Activated CD4-positive, alpha-beta memory T cell treated with anti-CD3 and anti-CD28 coated beads, Interleukin-2, amount 10 ng/mL, durations not matched to agents 7 days and 5 days (primary cell): ENCODE results near the gene P2RY11. TPM values are rescaled to one million over a fixed set of nuclear protein-coding genes. Genes with fewer than 3 reads are reported as not detected.
A peak's percentile ranks its signal among the peaks of the same experiment; 100 is the strongest.

Source experiments
- CTCF ChIA-PET: fragments of 350-600 bp; sonication (Branson Sonifier 250); formaldehyde crosslinking; loops from one replicate; lab custom pipeline; 2021; ENCODE audit warnings: antibody characterized with exemption, inconsistent platforms; lab: Charles Lee
- POLR2A ChIA-PET: fragments of 350-600 bp; sonication (Branson Sonifier 250); formaldehyde crosslinking; loops from one replicate; lab custom pipeline; 2021; ENCODE audit warnings: antibody characterized with exemption; lab: Charles Lee
- DNase-seq: peaks from one replicate; pipeline ENCODE4 v3.0.0-alpha.2; 2020
- H3K27ac Mint-ChIP-seq: one replicate; pipeline ENCODE4 v1.8.0; 2021; ENCODE audit warnings: mild to moderate bottlenecking, mixed read lengths
- H3K27me3 Mint-ChIP-seq: one replicate; pipeline ENCODE4 v1.8.0; 2021; ENCODE audit warnings: mixed read lengths
- H3K36me3 Mint-ChIP-seq: one replicate; pipeline ENCODE4 v1.8.0; 2021; ENCODE audit warnings: low read depth, mixed read lengths
- H3K4me1 Mint-ChIP-seq: one replicate; pipeline ENCODE4 v1.8.0; 2021; ENCODE audit warnings: mixed read lengths
- H3K4me3 Mint-ChIP-seq: one replicate; pipeline ENCODE4 v1.8.0; 2021; ENCODE audit warnings: mild to moderate bottlenecking, mixed read lengths
- H3K9me3 Mint-ChIP-seq: one replicate; pipeline ENCODE4 v1.8.0; 2021; ENCODE audit warnings: mixed read lengths
- total RNA-seq, 2 experiments: library from RNA; stranded (reverse); gene quantifications; one replicate each; pipeline ENCODE4 v1.2.3, GENCODE V29; 2021

P2RY11 gene
- total RNA-seq, 2 experiments from 2014 or later, result 33.2 to 33.5 TPM

- Mint-ChIP-seq H3K4me1 (peaks cover 22% of the 10 kb centered on the region), H3K9me3 (no peaks in the 10 kb centered on the region), H3K27me3 (no peaks in the 10 kb centered on the region), H3K27ac (peak overlapping the region; percentile 74), H3K4me3 (peak overlapping the region; percentile 85), H3K36me3 (peaks cover 31% of the 10 kb centered on the region)
- ChIA-PET CTCF (no interaction called here), POLR2A (interaction anchor here (4.6 kb wide), 1 partner anchor 9 kb away, joined by 21 read pairs; no protein-coding TSS in a partner anchor)
- DNase-seq, result peak; percentile 50
Measured at GRCh38 chr19:10086591-10087192, 24.8 kb upstream of the P2RY11 start.

- DNase-seq, result no peak
- peak overlapping the region; percentile 74 for H3K27ac Mint-ChIP-seq
- H3K36me3 Mint-ChIP-seq, result peaks cover 38% of the 10 kb centered on the region
- ChIA-PET CTCF (interaction anchor here (0.7 kb wide), 1 partner anchor 321 kb away, joined by 3 read pairs; no protein-coding TSS in a partner anchor), POLR2A (interaction anchor here (4.6 kb wide), 1 partner anchor 8 kb away, joined by 21 read pairs; no protein-coding TSS in a partner anchor)
- no peaks in the 10 kb centered on the region for H3K9me3 Mint-ChIP-seq
- H3K4me3 Mint-ChIP-seq, result peak overlapping the region; percentile 85
- peaks cover 27% of the 10 kb centered on the region for H3K4me1 Mint-ChIP-seq
- no peaks in the 10 kb centered on the region for H3K27me3 Mint-ChIP-seq
Measured at GRCh38 chr19:10087296-10088061, 24.0 kb upstream of the P2RY11 start.

DNA sequence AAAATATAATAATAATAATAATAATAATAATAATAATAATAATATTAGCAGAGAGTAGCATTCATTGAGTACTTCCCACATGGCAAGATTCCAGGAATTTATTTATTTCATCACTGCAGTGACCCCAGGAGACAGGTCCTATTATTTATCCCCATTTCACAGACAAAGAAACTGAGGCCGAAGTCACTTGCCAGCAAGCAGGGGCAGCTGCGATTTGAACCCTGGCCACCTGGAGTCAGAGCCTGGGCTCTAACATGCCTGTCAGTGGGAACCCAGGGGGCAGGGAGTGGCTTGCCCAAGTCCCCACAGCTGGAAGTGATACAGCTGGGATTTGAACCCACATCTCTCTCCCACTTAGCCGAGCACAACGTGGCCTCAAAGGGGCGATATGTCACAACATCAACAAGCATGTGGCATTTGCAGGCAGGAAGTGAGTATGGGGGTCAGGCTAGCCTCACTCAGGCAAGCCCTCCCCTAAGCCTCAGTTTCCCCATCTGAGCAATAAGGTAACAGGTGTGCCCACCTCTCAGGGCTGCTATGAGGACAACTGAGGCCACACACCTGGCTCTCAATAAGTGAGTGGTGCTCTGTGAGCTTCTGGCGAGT lies 22.4 kb upstream of the P2RY11 start:
- peaks cover 27% of the 10 kb centered on the region for H3K4me1 Mint-ChIP-seq
- POLR2A ChIA-PET, result interaction anchor here (1.3 kb wide), 1 partner anchor 17 kb away, joined by 5 read pairs; the partner anchor contains the start of gene PPAN
- no peak for DNase-seq
- no peaks in the 10 kb centered on the region for H3K9me3 Mint-ChIP-seq
- no peak overlapping the region for H3K4me3 Mint-ChIP-seq
- peaks cover 53% of the 10 kb centered on the region for H3K36me3 Mint-ChIP-seq
- CTCF ChIA-PET, result no interaction called here
- H3K27ac Mint-ChIP-seq, result no peak overlapping the region
- H3K27me3 Mint-ChIP-seq, result no peaks in the 10 kb centered on the region

DNA sequence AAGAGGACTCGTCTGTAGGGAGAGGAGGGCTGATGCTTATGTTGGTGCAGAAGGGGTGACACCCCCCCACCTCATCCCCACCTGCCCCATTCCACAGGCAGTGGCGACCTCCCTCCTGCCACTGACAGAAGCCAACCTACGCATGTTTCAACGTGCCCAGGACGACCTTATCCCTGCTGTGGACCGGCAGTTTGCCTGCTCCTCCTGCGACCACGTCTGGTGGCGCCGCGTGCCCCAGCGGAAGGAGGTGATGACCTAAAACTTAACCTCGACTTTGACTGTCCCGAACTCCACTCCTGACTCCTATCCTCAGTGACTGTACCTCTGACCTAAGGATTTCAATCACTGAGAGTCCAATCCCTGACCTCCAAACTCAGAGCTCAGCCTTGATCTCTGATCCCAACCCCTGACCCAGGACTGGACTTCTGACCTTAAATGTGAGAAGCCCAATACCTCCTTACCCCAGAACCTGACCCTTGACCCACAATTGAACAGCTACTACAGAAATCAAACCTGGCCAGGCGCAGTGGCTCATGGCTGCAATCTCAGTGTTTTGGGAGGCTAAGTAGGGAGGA lies 21.6 kb upstream of the P2RY11 start:
- Mint-ChIP-seq H3K9me3 (no peaks in the 10 kb centered on the region), H3K4me3 (no peak overlapping the region), H3K27me3 (no peaks in the 10 kb centered on the region), H3K4me1 (peaks cover 27% of the 10 kb centered on the region), H3K27ac (peak overlapping the region; percentile 47), H3K36me3 (peaks cover 59% of the 10 kb centered on the region)
- POLR2A ChIA-PET, result interaction anchor here (1.4 kb wide), 1 partner anchor 16 kb away, joined by 4 read pairs; the partner anchor contains the start of gene PPAN
- CTCF ChIA-PET, result no interaction called here
- no peak for DNase-seq

DNA sequence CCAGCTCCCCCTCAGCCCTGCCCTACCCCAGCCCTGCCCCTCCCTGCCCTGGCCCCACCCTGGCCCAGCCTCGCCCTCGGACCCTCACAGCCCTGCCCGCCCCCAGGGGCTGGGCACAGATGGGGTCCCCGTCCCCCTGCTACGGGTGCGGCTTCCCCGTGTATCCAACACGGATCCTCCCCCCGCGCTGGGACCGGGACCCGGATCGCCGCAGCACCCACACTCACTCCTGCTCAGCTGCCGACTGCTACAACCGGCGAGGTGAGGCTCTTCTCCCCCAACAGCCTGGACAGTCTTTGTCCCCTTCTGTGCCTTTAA lies 20.2 kb upstream of the P2RY11 start:
- Mint-ChIP-seq H3K9me3 (peaks cover 4% of the 10 kb centered on the region), H3K4me1 (peaks cover 29% of the 10 kb centered on the region), H3K27me3 (no peaks in the 10 kb centered on the region), H3K27ac (no peak overlapping the region), H3K4me3 (no peak overlapping the region), H3K36me3 (peaks cover 62% of the 10 kb centered on the region)
- DNase-seq, result no peak
- ChIA-PET CTCF (no interaction called here), POLR2A (no interaction called here)

DNA sequence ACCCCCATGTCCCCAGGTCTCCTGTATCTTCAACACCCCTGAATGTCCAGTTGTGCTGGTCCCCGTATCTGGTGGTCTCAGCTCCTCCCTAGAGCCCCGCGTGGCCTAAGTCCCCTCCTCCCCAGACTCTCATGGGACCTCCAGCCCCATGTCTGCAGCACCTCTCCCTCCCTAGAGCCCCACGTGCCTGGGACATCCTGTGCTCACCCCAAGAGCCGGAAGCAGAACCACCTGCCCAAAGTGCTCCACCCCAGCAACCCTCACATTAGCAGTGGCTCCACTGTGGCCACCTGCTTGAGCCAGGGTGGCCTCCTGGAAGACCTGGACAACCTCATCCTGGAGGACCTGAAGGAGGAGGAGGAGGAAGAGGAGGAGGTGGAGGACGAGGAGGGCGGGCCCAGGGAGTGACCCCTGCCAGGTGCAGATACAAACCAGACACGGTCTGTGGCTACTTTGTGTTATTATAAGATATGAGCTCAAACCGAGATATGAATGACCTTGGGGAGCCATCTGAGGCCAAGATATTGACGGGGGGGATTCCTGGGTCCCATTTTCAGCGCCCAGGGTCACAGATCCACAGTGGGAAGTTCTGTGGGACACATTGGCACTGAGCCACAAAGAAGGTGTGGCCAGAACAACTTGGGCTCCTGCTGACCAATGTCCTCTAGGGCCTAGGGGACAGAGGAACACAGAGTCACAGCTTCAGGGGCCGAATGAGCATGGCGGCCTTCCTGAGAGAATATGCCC lies 19.4 kb upstream of the P2RY11 start:
- H3K36me3 Mint-ChIP-seq, result peaks cover 60% of the 10 kb centered on the region
- peaks cover 31% of the 10 kb centered on the region for H3K4me1 Mint-ChIP-seq
- no peak for DNase-seq
- H3K9me3 Mint-ChIP-seq, result peaks cover 4% of the 10 kb centered on the region
- POLR2A ChIA-PET, result no interaction called here
- H3K4me3 Mint-ChIP-seq, result no peak overlapping the region
- no peaks in the 10 kb centered on the region for H3K27me3 Mint-ChIP-seq
- CTCF ChIA-PET, result no interaction called here
- H3K27ac Mint-ChIP-seq, result peak overlapping the region; percentile 44

- Mint-ChIP-seq H3K4me3 (no peak overlapping the region), H3K27ac (no peak overlapping the region), H3K27me3 (no peaks in the 10 kb centered on the region), H3K4me1 (peaks cover 24% of the 10 kb centered on the region), H3K36me3 (peaks cover 53% of the 10 kb centered on the region), H3K9me3 (peaks cover 4% of the 10 kb centered on the region)
- ChIA-PET POLR2A (no interaction called here), CTCF (no interaction called here)
- no peak for DNase-seq
Measured at GRCh38 chr19:10092648-10093294, 18.7 kb upstream of the P2RY11 start.

DNA sequence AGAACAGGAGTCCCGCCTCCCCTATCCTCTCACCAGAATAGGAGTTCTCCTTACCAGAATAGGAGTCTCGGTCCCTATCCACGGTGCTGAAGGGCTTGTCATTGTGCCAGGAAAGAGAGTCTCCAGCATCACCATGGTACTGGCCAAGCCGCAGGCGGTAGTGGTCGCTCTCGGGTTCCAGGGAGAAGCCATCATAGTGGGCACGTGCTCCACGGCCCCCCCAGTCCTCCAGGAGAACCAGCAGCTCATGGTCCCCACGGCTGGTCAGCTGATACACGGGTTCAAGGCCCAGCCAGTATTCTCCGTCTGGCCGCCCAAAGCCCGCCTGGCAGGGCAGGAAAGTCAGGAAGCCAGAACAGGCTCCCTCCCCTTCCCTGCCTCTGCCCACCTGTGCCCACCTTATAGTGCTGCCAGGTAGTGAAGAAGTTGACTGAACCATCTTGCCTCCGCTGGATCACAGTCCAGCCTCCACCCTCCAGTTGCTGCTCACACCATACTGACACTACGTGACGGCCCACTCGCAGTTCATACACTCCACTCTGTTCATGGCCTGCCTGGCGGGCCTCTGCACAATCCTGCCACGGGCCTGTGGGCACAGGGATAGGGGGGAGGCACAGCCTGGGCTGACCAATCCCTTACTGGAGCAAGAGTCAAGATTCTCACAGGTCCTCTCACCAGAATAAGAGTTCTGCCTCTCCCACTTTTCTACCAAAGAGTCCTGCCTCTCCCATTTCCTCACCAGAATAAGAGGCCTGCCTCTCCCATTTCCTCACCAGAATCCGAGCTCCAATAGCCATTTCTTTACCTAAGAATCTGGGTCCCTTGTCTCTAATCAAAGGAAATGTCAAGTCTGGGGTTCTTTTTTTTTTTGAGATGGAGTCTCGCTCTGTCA lies 18.0 kb upstream of the P2RY11 start:
- Mint-ChIP-seq H3K4me1 (peaks cover 27% of the 10 kb centered on the region), H3K27me3 (no peaks in the 10 kb centered on the region), H3K36me3 (peaks cover 53% of the 10 kb centered on the region), H3K9me3 (peaks cover 4% of the 10 kb centered on the region), H3K27ac (no peak overlapping the region), H3K4me3 (no peak overlapping the region)
- ChIA-PET CTCF (no interaction called here), POLR2A (no interaction called here)
- DNase-seq, result no peak

GRCh38 chr19:10095622-10095947 lies 15.9 kb upstream of the P2RY11 start:
- peaks cover 35% of the 10 kb centered on the region for H3K4me1 Mint-ChIP-seq
- POLR2A ChIA-PET, result interaction anchor here (0.7 to 4.8 kb wide), 10 partner anchors 9 to 175 kb away, joined by 3 to 52 read pairs (median 8); partner anchors contain the start of genes EIF3G, ICAM1, P2RY11 and PPAN
- H3K27ac Mint-ChIP-seq, result peak overlapping the region; percentile 23
- CTCF ChIA-PET, result interaction anchor here (0.9 to 3.6 kb wide), 10 partner anchors 9 to 261 kb away, joined by 3 to 72 read pairs (median 4); partner anchors contain the start of genes P2RY11, PIN1 and PPAN
- H3K9me3 Mint-ChIP-seq, result peaks cover 4% of the 10 kb centered on the region
- peaks cover 38% of the 10 kb centered on the region for H3K36me3 Mint-ChIP-seq
- H3K4me3 Mint-ChIP-seq, result no peak overlapping the region
- no peaks in the 10 kb centered on the region for H3K27me3 Mint-ChIP-seq
- no peak for DNase-seq

- Mint-ChIP-seq H3K4me3 (peak overlapping the region; percentile 35), H3K36me3 (peaks cover 35% of the 10 kb centered on the region), H3K9me3 (peaks cover 4% of the 10 kb centered on the region), H3K4me1 (peaks cover 36% of the 10 kb centered on the region), H3K27me3 (no peaks in the 10 kb centered on the region), H3K27ac (peak overlapping the region; percentile 23)
- peak; percentile 92 for DNase-seq
- CTCF ChIA-PET, result interaction anchor here (0.9 to 3.6 kb wide), 11 partner anchors 8 to 261 kb away, joined by 3 to 72 read pairs (median 4); partner anchors contain the start of genes P2RY11, PIN1 and PPAN
- POLR2A ChIA-PET, result interaction anchor here (0.6 to 4.8 kb wide), 11 partner anchors 9 to 175 kb away, joined by 3 to 52 read pairs (median 6); partner anchors contain the start of genes EIF3G, ICAM1, P2RY11 and PPAN
Measured at GRCh38 chr19:10095948-10096614, 15.4 kb upstream of the P2RY11 start.

DNA sequence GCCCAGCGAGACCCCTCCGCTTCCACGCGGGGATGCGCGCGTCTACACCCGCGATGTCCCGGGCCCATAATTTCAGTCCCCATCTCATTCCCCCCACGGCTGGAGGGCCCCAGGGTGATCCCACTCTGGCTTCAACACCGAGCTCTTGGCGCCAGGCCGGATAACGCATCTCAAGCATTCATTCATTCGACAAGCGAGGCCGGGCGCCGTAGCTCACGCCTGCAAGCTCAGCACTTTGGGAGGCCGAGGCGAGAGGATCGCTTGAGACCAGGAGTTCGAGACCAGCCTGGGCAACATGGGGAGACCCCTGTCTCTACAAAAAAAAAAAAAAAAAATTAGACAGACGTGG lies 14.9 kb upstream of the P2RY11 start:
- H3K36me3 Mint-ChIP-seq, result peaks cover 31% of the 10 kb centered on the region
- peaks cover 4% of the 10 kb centered on the region for H3K9me3 Mint-ChIP-seq
- peak overlapping the region; percentile 35 for H3K4me3 Mint-ChIP-seq
- ChIA-PET CTCF (interaction anchor here (1.0 to 3.6 kb wide), 10 partner anchors 8 to 262 kb away, joined by 3 to 72 read pairs (median 4); partner anchors contain the start of genes P2RY11, PIN1 and PPAN), POLR2A (interaction anchor here (0.6 to 4.8 kb wide), 9 partner anchors 9 to 174 kb away, joined by 3 to 52 read pairs (median 9); partner anchors contain the start of genes EIF3G, ICAM1, P2RY11 and PPAN)
- H3K27me3 Mint-ChIP-seq, result no peaks in the 10 kb centered on the region
- no peak overlapping the region for H3K27ac Mint-ChIP-seq
- DNase-seq, result no peak
- H3K4me1 Mint-ChIP-seq, result peaks cover 38% of the 10 kb centered on the region
